Measurements from ENCODE around the gene SCUBE1. TPM values are rescaled to one million over a fixed set of nuclear protein-coding genes. Genes with fewer than 3 reads are reported as not detected.

Gene SCUBE1
- total and polyA plus RNA-seq, 10 of the 15 experiments (the other 5 are each of a cell fraction or from before 2014, with no cell fraction given), result not detected

- H4K20me1 ChIP-seq (ENCODE audit: control insufficient read depth, insufficient read depth), result no peaks in the 10 kb centered on the region
- no peaks in the 10 kb centered on the region for H3K36me3 ChIP-seq (ENCODE audit: control insufficient read depth in 2 of 2, insufficient read depth in 2 of 2, low read length in 1 of 2)
- WGBS (ENCODE audit: insufficient coverage, insufficient replicate concordance, low lambda C conversion rate, missing lambda C conversion rate), result 29% methylated on average over 15 of the region's 15 CpGs
- SMC1A ChIA-PET (ENCODE audit: uncharacterized antibody, unreplicated experiment), result no interaction called here
- CTCF ChIA-PET, result interaction anchor here (1.7 kb wide), 1 partner anchor 106 kb away, joined by 5 read pairs; no protein-coding TSS in a partner anchor
- no peak overlapping the region for H2AFZ ChIP-seq (ENCODE audit: control insufficient read depth, low read depth, low read length)
- H3K4me1 ChIP-seq (ENCODE audit: control insufficient read depth, insufficient read depth, low read length), result no peaks in the 10 kb centered on the region; the same call in 1 of the 2 replicates
- POLR2A ChIA-PET, result no interaction called here
- in situ Hi-C loops (cut with MboI) (no loop called here), intact Hi-C loops (cut with micrococcal nuclease; ENCODE audit: unreplicated experiment) (no loop called here)
- H3K27ac ChIP-seq (ENCODE audit: control insufficient read depth, insufficient read depth), result no peak overlapping the region
- FAIRE-seq (no peak), DNase-seq (ENCODE audit: low read depth, low spot score) (no peak), ATAC-seq (no peak)
- H3K4me3 ChIP-seq, result no peak overlapping the region
- BruUV-seq (replicated peaks), result no TSS peak
- H3K79me2 ChIP-seq (ENCODE audit: control insufficient read depth, insufficient read depth, low read length), result no peaks in the 10 kb centered on the region
- TF ChIP-seq BHLHE40 (IDR thresholded peaks at IDR 0.05; ENCODE audit: borderline replicate concordance in 1 of 2, low read depth in 2 of 2, low read length in 1 of 2) (0 out of 4 replicates have a peak, but pooled peaks of 1 of the 2 experiments have one; percentile 9), CHD2 (IDR thresholded peaks at IDR 0.05; ENCODE audit: borderline replicate concordance, low read depth, low read length) (no peak)
- no peak overlapping the region for H3K9ac ChIP-seq (ENCODE audit: control insufficient read depth, insufficient read depth, low read length)
- no peak overlapping the region for H3K4me2 ChIP-seq (ENCODE audit: control insufficient read depth, insufficient read depth)
- RAD21 ChIA-PET (ENCODE audit: unreplicated experiment), result no interaction called here
- H3K27me3 ChIP-seq (replicated peaks in 1 of 2; ENCODE audit: control insufficient read depth in 2 of 2, insufficient read depth in 2 of 2, low read length in 1 of 2), result peaks cover under 1 to 4% of the 10 kb centered on the region in 2 experiments; a peak in 3 of 4 replicates
- H3K9me3 ChIP-seq (replicated peaks; ENCODE audit: control insufficient read depth, insufficient read depth, low read length), result no peaks in the 10 kb centered on the region
Measured at GRCh38 chr22:43241138-43241597, 102.0 kb downstream of the SCUBE1 start.

- ChIA-PET POLR2A (no interaction called here), RAD21 (ENCODE audit: unreplicated experiment) (no interaction called here), CTCF (interaction anchor here (1.7 kb wide), 1 partner anchor 106 kb away, joined by 5 read pairs; no protein-coding TSS in a partner anchor), SMC1A (ENCODE audit: uncharacterized antibody, unreplicated experiment) (no interaction called here)
- FAIRE-seq (no peak), ATAC-seq (no peak), DNase-seq (ENCODE audit: low read depth, low spot score) (no peak)
- WGBS (ENCODE audit: insufficient coverage, insufficient replicate concordance, low lambda C conversion rate, missing lambda C conversion rate), result 13% methylated on average over 7 of the region's 7 CpGs
- no peak overlapping the region for H2AFZ ChIP-seq (ENCODE audit: control insufficient read depth, low read depth, low read length)
- no peak overlapping the region for H3K4me2 ChIP-seq (ENCODE audit: control insufficient read depth, insufficient read depth)
- H3K36me3 ChIP-seq (ENCODE audit: control insufficient read depth in 2 of 2, insufficient read depth in 2 of 2, low read length in 1 of 2), result no peaks in the 10 kb centered on the region
- in situ Hi-C loops (cut with MboI) (no loop called here), intact Hi-C loops (cut with micrococcal nuclease; ENCODE audit: unreplicated experiment) (no loop called here)
- H4K20me1 ChIP-seq (ENCODE audit: control insufficient read depth, insufficient read depth), result no peaks in the 10 kb centered on the region
- H3K79me2 ChIP-seq (ENCODE audit: control insufficient read depth, insufficient read depth, low read length), result no peaks in the 10 kb centered on the region
- no TSS peak for BruUV-seq (replicated peaks)
- peaks cover 5 to 6% of the 10 kb centered on the region in 2 experiments; a peak in 3 of 4 replicates for H3K27me3 ChIP-seq (replicated peaks in 1 of 2; ENCODE audit: control insufficient read depth in 2 of 2, insufficient read depth in 2 of 2, low read length in 1 of 2)
- no peak overlapping the region for H3K9ac ChIP-seq (ENCODE audit: control insufficient read depth, insufficient read depth, low read length)
- H3K4me1 ChIP-seq (ENCODE audit: control insufficient read depth, insufficient read depth, low read length), result no peaks in the 10 kb centered on the region
- no peak overlapping the region for H3K4me3 ChIP-seq
- H3K27ac ChIP-seq (ENCODE audit: control insufficient read depth, insufficient read depth), result no peak overlapping the region
- no peaks in the 10 kb centered on the region for H3K9me3 ChIP-seq (replicated peaks; ENCODE audit: control insufficient read depth, insufficient read depth, low read length)
- TF ChIP-seq DPF2 (IDR thresholded peaks at IDR 0.05) (no peak), LARP7 (IDR thresholded peaks at IDR 0.05) (no peak), ZNF592 (IDR thresholded peaks at IDR 0.05) (no peak), PAX5 (IDR thresholded peaks at IDR 0.05; ENCODE audit: borderline replicate concordance, low read depth, low read length) (no peak), ZNF384 (IDR thresholded peaks at IDR 0.05; ENCODE audit: borderline replicate concordance, low read depth, low read length) (no peak), ATF7 (IDR thresholded peaks at IDR 0.05; ENCODE audit: low read depth) (no peak), SKIL (IDR thresholded peaks at IDR 0.05; ENCODE audit: low read depth, poor library complexity, severe bottlenecking) (no peak), CHD4 (IDR thresholded peaks at IDR 0.05) (no peak), STAT3 (IDR thresholded peaks at IDR 0.05; ENCODE audit: low read depth, low read length) (no peak)
Measured at GRCh38 chr22:43240614-43241013, 102.6 kb downstream of the SCUBE1 start.

Measured in GM12878 (cell line).